Smooth muscle cell (in vitro differentiated cells): ENCODE data around the gene BRD8. TPM values are rescaled to one million over a fixed set of nuclear protein-coding genes. Genes with fewer than 3 reads are reported as not detected.

Experiments used
- DNase-seq: peaks from one replicate; lab custom pipeline; 2025; ENCODE audit not compliant: unreplicated experiment; lab: John Stamatoyannopoulos, UW
- H2AFZ ChIP-seq: fragments of 200-600 bp; sonication (generic); 2 replicates; pipeline ENCODE4 v1.6.0; 2016; ENCODE audit warnings: antibody characterized with exemption, low read depth, mild to moderate bottlenecking
- H3F3A ChIP-seq: fragments of 200-600 bp; sonication (generic); 2 replicates; pipeline ENCODE4 v1.6.0; 2017; ENCODE audit warnings: antibody characterized with exemption, low read depth
- H3K27ac ChIP-seq: fragments of 200-600 bp; sonication (generic); 2 replicates; pipeline ENCODE4 v1.5.1; 2016; ENCODE audit warnings: low read depth, mild to moderate bottlenecking
- H3K27me3 ChIP-seq: fragments of 200-600 bp; sonication (generic); 2 replicates; pipeline ENCODE4 v1.6.1; 2016; ENCODE audit warnings: low read depth, mild to moderate bottlenecking
- H3K36me3 ChIP-seq: fragments of 200-600 bp; sonication (generic); 2 replicates; pipeline ENCODE4 v1.5.1; 2016; ENCODE audit warnings: low read depth
- H3K4me1 ChIP-seq: fragments of 200-600 bp; sonication (generic); 2 replicates; pipeline ENCODE4 v1.5.1; 2016; ENCODE audit warnings: low read depth
- H3K4me2 ChIP-seq: fragments of 200-600 bp; sonication (generic); 2 replicates; pipeline ENCODE4 v1.6.0; 2016; ENCODE audit warnings: mild to moderate bottlenecking
- H3K4me3 ChIP-seq: fragments of 200-600 bp; sonication (generic); 2 replicates; pipeline ENCODE4 v1.5.1; 2016; ENCODE audit warnings: mild to moderate bottlenecking
- H3K79me2 ChIP-seq: fragments of 200-600 bp; sonication (generic); 2 replicates; pipeline ENCODE4 v1.6.0; 2016; ENCODE audit warnings: low read depth, mild to moderate bottlenecking
- H3K9ac ChIP-seq: fragments of 200-600 bp; sonication (generic); 2 replicates; pipeline ENCODE4 v1.6.0; 2016; ENCODE audit warnings: low read depth
- H3K9me3 ChIP-seq: fragments of 200-600 bp; sonication (generic); replicated peaks from 2 replicates; pipeline ENCODE4 v1.5.1; 2016; ENCODE audit warnings: low read depth
- H4K20me1 ChIP-seq: fragments of 200-600 bp; sonication (generic); 2 replicates; pipeline ENCODE4 v1.6.0; 2016; ENCODE audit warnings: low read depth
- WGBS: methylation state at CpG from one replicate; pipeline ENCODE4 v1.1.7; 2016; ENCODE audit warnings: low lambda C conversion rate; 5-methylcytosine and 5-hydroxymethylcytosine counted together
- polyA plus RNA-seq: library from polyadenylated mRNA; unstranded; fragments of >200 nt; fragmentation: Nextera tagmentation; extraction: Ambion mirVana; gene quantifications from 2 replicates; pipeline ENCODE4 v1.2.1, GENCODE V29; 2016
- total RNA-seq: library from RNA; depleted of rRNA; stranded (reverse); fragments of >200 nt; gene quantifications from 2 replicates; pipeline ENCODE4 v1.2.3, GENCODE V29; 2014
- TF ChIP-seq, protein P1 (sequence below): fragments of 200-600 bp; sonication (generic); IDR thresholded peaks from 2 replicates; pipeline ENCODE4 v1.5.1; 2017; ENCODE audit warnings: borderline replicate concordance, mild to moderate bottlenecking, antibody characterized with exemption; ENCODE audit not compliant: insufficient read depth, poor library complexity, severe bottlenecking

Gene BRD8
- total and polyA plus RNA-seq, 2 experiments from 2014 or later = 24.2 to 41.2 TPM

GRCh38 chr5:138179277-138179857 lies 937 bp upstream of the BRD8 start:
- Histone ChIP-seq H3K36me3 (no peaks in the 10 kb centered on the region), H3K27ac (no peak overlapping the region), H3K4me3 (peak overlapping the region; percentile 85), H3K27me3 (no peaks in the 10 kb centered on the region), H3K4me2 (peak overlapping the region; percentile 87), H3K4me1 (peaks cover 7% of the 10 kb centered on the region), H3F3A (no peaks in the 10 kb centered on the region), H4K20me1 (peaks cover 4% of the 10 kb centered on the region), H3K79me2 (peaks cover 42% of the 10 kb centered on the region), H2AFZ (no peak overlapping the region), H3K9ac (peak overlapping the region; percentile 46), H3K9me3 (no peaks in the 10 kb centered on the region)
- TF ChIP-seq, protein P1, sequence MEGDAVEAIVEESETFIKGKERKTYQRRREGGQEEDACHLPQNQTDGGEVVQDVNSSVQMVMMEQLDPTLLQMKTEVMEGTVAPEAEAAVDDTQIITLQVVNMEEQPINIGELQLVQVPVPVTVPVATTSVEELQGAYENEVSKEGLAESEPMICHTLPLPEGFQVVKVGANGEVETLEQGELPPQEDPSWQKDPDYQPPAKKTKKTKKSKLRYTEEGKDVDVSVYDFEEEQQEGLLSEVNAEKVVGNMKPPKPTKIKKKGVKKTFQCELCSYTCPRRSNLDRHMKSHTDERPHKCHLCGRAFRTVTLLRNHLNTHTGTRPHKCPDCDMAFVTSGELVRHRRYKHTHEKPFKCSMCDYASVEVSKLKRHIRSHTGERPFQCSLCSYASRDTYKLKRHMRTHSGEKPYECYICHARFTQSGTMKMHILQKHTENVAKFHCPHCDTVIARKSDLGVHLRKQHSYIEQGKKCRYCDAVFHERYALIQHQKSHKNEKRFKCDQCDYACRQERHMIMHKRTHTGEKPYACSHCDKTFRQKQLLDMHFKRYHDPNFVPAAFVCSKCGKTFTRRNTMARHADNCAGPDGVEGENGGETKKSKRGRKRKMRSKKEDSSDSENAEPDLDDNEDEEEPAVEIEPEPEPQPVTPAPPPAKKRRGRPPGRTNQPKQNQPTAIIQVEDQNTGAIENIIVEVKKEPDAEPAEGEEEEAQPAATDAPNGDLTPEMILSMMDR = no peak
- no peak for DNase-seq
- under 1% methylated on average over 23 of the region's 23 CpGs for WGBS

- 2% methylated on average over 16 of the region's 16 CpGs for WGBS
- Histone ChIP-seq H2AFZ (peak overlapping the region; percentile 89), H4K20me1 (peaks cover 7% of the 10 kb centered on the region), H3K27ac (peak overlapping the region; percentile 83), H3K4me1 (peaks cover 7% of the 10 kb centered on the region), H3K79me2 (peaks cover 42% of the 10 kb centered on the region), H3F3A (no peaks in the 10 kb centered on the region), H3K27me3 (no peaks in the 10 kb centered on the region), H3K4me3 (peak overlapping the region; percentile 85), H3K4me2 (peak overlapping the region; percentile 87), H3K36me3 (peaks cover 9% of the 10 kb centered on the region), H3K9ac (peak overlapping the region; percentile 89), H3K9me3 (no peaks in the 10 kb centered on the region)
- DNase-seq = no peak
- TF ChIP-seq, protein P1 = no peak
Measured at GRCh38 chr5:138177941-138178515, 402 bp downstream of the BRD8 start.

GRCh38 chr5:138170299-138170698 lies 8.1 kb downstream of the BRD8 start:
- H3K27ac ChIP-seq = no peak overlapping the region
- peaks cover 49% of the 10 kb centered on the region for H3K36me3 ChIP-seq
- H3K79me2 ChIP-seq = no peaks in the 10 kb centered on the region
- H3K4me1 ChIP-seq = no peaks in the 10 kb centered on the region
- H4K20me1 ChIP-seq = peaks cover 3% of the 10 kb centered on the region
- no peaks in the 10 kb centered on the region for H3K27me3 ChIP-seq
- H3K4me3 ChIP-seq = no peak overlapping the region
- H3K4me2 ChIP-seq = no peak overlapping the region
- H2AFZ ChIP-seq = no peak overlapping the region
- TF ChIP-seq, protein P1 = no peak
- H3K9ac ChIP-seq = no peak overlapping the region
- no peak for DNase-seq
- no peaks in the 10 kb centered on the region for H3F3A ChIP-seq
- H3K9me3 ChIP-seq = no peaks in the 10 kb centered on the region

DNA sequence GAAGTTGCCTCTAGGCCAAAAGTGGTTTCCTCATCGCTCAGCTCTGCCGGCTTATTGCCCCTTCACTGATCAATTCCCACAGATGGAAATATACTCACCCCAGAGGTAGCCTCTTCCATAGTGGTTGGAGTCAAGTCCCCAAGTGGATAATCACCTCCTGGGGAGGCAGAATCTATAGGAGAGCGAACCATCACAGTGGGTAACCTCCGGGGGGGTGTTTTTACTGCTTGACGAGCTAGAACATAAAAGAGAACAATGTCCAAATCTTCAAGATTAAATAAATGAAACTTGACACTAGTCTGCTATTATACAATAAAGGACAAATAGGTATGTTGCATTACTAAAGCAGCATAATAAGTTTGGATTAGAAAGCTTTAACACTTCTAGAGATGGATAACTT lies 9.3 kb downstream of the BRD8 start:
- TF ChIP-seq, protein P1 = no peak
- no peak overlapping the region for H2AFZ ChIP-seq
- no peak overlapping the region for H3K4me3 ChIP-seq
- no peaks in the 10 kb centered on the region for H3K4me1 ChIP-seq
- H4K20me1 ChIP-seq = peaks cover 3% of the 10 kb centered on the region
- WGBS = 97% methylated on average over 5 of the region's 5 CpGs
- H3K79me2 ChIP-seq = no peaks in the 10 kb centered on the region
- H3K4me2 ChIP-seq = no peak overlapping the region
- no peak for DNase-seq
- no peaks in the 10 kb centered on the region for H3K27me3 ChIP-seq
- H3K9me3 ChIP-seq = no peaks in the 10 kb centered on the region
- H3K9ac ChIP-seq = no peak overlapping the region
- peaks cover 52% of the 10 kb centered on the region for H3K36me3 ChIP-seq
- no peaks in the 10 kb centered on the region for H3F3A ChIP-seq
- no peak overlapping the region for H3K27ac ChIP-seq
